PFSK-1 (cell line): ENCODE measurements around the gene HMX1.

Experiments used
- SIN3A ChIP-seq: IDR thresholded peaks from 2 replicates; pipeline ENCODE4 v1.6.1; 2012; ENCODE audit warnings: mild to moderate bottlenecking, low read length, moderate library complexity, borderline replicate concordance; ENCODE audit not compliant: insufficient read depth
- TAF1 ChIP-seq: IDR thresholded peaks from 2 replicates; pipeline ENCODE4 v1.6.1; 2012; ENCODE audit warnings: low read length, control low read depth, borderline replicate concordance; ENCODE audit not compliant: insufficient read depth
- TF ChIP-seq, protein P1 (sequence below), 2 experiments: IDR thresholded peaks; 2 replicates each; pipeline versions ENCODE4 v1.6.1 to v1.8.0; 2011 to 2012; ENCODE audit warnings: low read depth in 2 of 2, low read length in 2 of 2, control low read depth in 1 of 2, inconsistent platforms in 1 of 2, mild to moderate bottlenecking in 1 of 2, moderate library complexity in 1 of 2; ENCODE audit not compliant: insufficient read depth in 1 of 2

DNA sequence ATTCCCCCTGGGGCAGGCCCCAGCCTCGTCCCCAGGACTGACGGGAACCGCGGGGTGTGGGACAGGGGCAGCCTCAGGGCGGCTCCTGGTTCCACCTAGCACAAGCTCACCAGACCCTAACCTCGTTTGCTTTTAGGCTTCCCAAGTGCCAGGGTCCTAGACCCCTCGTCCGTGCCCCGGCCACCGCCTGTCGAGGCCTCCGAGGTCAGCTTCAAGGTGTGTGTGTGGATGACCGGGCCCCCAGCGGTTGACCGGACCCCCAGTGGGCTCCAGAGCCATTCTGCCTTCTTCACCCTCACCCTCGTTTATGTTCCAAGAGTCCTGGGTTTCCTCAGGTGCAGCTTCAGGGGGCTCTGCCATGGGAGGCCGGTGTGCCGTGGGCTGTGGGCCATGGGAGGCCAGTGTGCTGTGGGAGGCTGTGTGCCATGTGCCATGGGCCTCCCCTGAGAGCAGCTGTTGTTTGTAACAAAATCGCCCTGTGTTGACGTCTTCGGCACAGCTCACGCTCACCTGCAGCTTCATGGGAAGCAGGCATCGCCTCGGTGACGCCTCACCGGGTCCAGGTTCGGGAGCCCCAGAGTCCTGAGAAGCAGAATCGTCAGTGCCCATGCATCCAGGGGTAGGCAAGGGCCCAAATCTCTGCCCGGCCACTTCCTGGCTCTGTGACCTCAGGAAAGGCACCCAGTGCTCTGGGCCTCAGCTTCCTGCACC, 43.0 kb upstream of the HMX1 start:
- TF ChIP-seq, protein P1, sequence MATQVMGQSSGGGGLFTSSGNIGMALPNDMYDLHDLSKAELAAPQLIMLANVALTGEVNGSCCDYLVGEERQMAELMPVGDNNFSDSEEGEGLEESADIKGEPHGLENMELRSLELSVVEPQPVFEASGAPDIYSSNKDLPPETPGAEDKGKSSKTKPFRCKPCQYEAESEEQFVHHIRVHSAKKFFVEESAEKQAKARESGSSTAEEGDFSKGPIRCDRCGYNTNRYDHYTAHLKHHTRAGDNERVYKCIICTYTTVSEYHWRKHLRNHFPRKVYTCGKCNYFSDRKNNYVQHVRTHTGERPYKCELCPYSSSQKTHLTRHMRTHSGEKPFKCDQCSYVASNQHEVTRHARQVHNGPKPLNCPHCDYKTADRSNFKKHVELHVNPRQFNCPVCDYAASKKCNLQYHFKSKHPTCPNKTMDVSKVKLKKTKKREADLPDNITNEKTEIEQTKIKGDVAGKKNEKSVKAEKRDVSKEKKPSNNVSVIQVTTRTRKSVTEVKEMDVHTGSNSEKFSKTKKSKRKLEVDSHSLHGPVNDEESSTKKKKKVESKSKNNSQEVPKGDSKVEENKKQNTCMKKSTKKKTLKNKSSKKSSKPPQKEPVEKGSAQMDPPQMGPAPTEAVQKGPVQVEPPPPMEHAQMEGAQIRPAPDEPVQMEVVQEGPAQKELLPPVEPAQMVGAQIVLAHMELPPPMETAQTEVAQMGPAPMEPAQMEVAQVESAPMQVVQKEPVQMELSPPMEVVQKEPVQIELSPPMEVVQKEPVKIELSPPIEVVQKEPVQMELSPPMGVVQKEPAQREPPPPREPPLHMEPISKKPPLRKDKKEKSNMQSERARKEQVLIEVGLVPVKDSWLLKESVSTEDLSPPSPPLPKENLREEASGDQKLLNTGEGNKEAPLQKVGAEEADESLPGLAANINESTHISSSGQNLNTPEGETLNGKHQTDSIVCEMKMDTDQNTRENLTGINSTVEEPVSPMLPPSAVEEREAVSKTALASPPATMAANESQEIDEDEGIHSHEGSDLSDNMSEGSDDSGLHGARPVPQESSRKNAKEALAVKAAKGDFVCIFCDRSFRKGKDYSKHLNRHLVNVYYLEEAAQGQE (IDR thresholded peaks at IDR 0.05; ENCODE audit: insufficient read depth in 1 of 2, low read depth in 2 of 2, low read length in 2 of 2) = no peak
- TF ChIP-seq TAF1 (no peak), SIN3A (no peak)
